Smooth muscle cell (in vitro differentiated cells): ENCODE measurements around the gene ZNF773. TPM values are rescaled to one million over a fixed set of nuclear protein-coding genes. Genes with fewer than 3 reads are reported as not detected.
"Not testable (repeated sequence)": the region's sequence is repeated elsewhere in the genome, so short reads cannot be mapped to it uniquely, and the experiment has no call there.

ENCODE experiments used
- DNase-seq: peaks from one replicate; lab custom pipeline; 2025; ENCODE audit not compliant: unreplicated experiment; lab: John Stamatoyannopoulos, UW
- H2AFZ ChIP-seq: fragments of 200-600 bp; sonication (generic); 2 replicates; pipeline ENCODE4 v1.6.0; 2016; ENCODE audit warnings: antibody characterized with exemption, low read depth, mild to moderate bottlenecking
- H3F3A ChIP-seq: fragments of 200-600 bp; sonication (generic); 2 replicates; pipeline ENCODE4 v1.6.0; 2017; ENCODE audit warnings: antibody characterized with exemption, low read depth
- H3K27ac ChIP-seq: fragments of 200-600 bp; sonication (generic); 2 replicates; pipeline ENCODE4 v1.5.1; 2016; ENCODE audit warnings: low read depth, mild to moderate bottlenecking
- H3K27me3 ChIP-seq: fragments of 200-600 bp; sonication (generic); 2 replicates; pipeline ENCODE4 v1.6.1; 2016; ENCODE audit warnings: low read depth, mild to moderate bottlenecking
- H3K36me3 ChIP-seq: fragments of 200-600 bp; sonication (generic); 2 replicates; pipeline ENCODE4 v1.5.1; 2016; ENCODE audit warnings: low read depth
- H3K4me1 ChIP-seq: fragments of 200-600 bp; sonication (generic); 2 replicates; pipeline ENCODE4 v1.5.1; 2016; ENCODE audit warnings: low read depth
- H3K4me2 ChIP-seq: fragments of 200-600 bp; sonication (generic); 2 replicates; pipeline ENCODE4 v1.6.0; 2016; ENCODE audit warnings: mild to moderate bottlenecking
- H3K4me3 ChIP-seq: fragments of 200-600 bp; sonication (generic); 2 replicates; pipeline ENCODE4 v1.5.1; 2016; ENCODE audit warnings: mild to moderate bottlenecking
- H3K79me2 ChIP-seq: fragments of 200-600 bp; sonication (generic); 2 replicates; pipeline ENCODE4 v1.6.0; 2016; ENCODE audit warnings: low read depth, mild to moderate bottlenecking
- H3K9ac ChIP-seq: fragments of 200-600 bp; sonication (generic); 2 replicates; pipeline ENCODE4 v1.6.0; 2016; ENCODE audit warnings: low read depth
- H3K9me3 ChIP-seq: fragments of 200-600 bp; sonication (generic); replicated peaks from 2 replicates; pipeline ENCODE4 v1.5.1; 2016; ENCODE audit warnings: low read depth
- H4K20me1 ChIP-seq: fragments of 200-600 bp; sonication (generic); 2 replicates; pipeline ENCODE4 v1.6.0; 2016; ENCODE audit warnings: low read depth
- CTCF ChIP-seq: fragments of 200-600 bp; sonication (generic); IDR thresholded peaks from 2 replicates; pipeline ENCODE4 v1.5.1; 2017; ENCODE audit warnings: borderline replicate concordance, mild to moderate bottlenecking, antibody characterized with exemption; ENCODE audit not compliant: insufficient read depth, poor library complexity, severe bottlenecking
- WGBS: methylation state at CpG from one replicate; pipeline ENCODE4 v1.1.7; 2016; ENCODE audit warnings: low lambda C conversion rate; 5-methylcytosine and 5-hydroxymethylcytosine counted together
- polyA plus RNA-seq: library from polyadenylated mRNA; unstranded; fragments of >200 nt; fragmentation: Nextera tagmentation; extraction: Ambion mirVana; gene quantifications from 2 replicates; pipeline ENCODE4 v1.2.1, GENCODE V29; 2016
- total RNA-seq: library from RNA; depleted of rRNA; stranded (reverse); fragments of >200 nt; gene quantifications from 2 replicates; pipeline ENCODE4 v1.2.3, GENCODE V29; 2014

ZNF773 gene
- total RNA-seq (7.9 and 17.2 TPM in 2 replicates), polyA plus RNA-seq (7.3 and 9.6 TPM in 2 replicates)

- Histone ChIP-seq H3K79me2 (peaks cover 29% of the 10 kb centered on the region), H3K9ac (peak within 1 kb of the TSS; percentile 86), H2AFZ (peak within 1 kb of the TSS; percentile 4), H3K4me3 (peak within 1 kb of the TSS; percentile 84), H3K4me2 (peak within 1 kb of the TSS; percentile 83)
- H3K4me1 ChIP-seq, H3K36me3 ChIP-seq, H4K20me1 ChIP-seq, H3K27me3 ChIP-seq, H3K9me3 ChIP-seq, H3K27ac ChIP-seq, H3F3A ChIP-seq: not testable (repeated sequence)
- WGBS, result under 1% methylated on average over 61 of the region's 69 CpGs
- DNase-seq, result peak; percentile 36
Measured at GRCh38 chr19:57499680-57500395, at the start of gene ZNF773. TSS of gene ZNF773 (plus strand) at chr19:57499938. CDS start at chr19:57500081, 143 bp downstream.

GRCh38 chr19:57452307-57452706 lies 47.4 kb upstream of the ZNF773 start:
- WGBS, result 100% methylated on average over 3 of the region's 3 CpGs
- no peak overlapping the region for H3K4me3 ChIP-seq

GRCh38 chr19:57465680-57466381 lies 33.9 kb upstream of the ZNF773 start:
- Histone ChIP-seq H3K27me3 (no peaks in the 10 kb centered on the region), H3K79me2 (peaks cover 15% of the 10 kb centered on the region), H4K20me1 (no peaks in the 10 kb centered on the region), H3K4me2 (no peak overlapping the region), H3K36me3 (peaks cover 38% of the 10 kb centered on the region), H3K4me3 (no peak overlapping the region), H3F3A (no peaks in the 10 kb centered on the region), H3K9me3 (peaks cover 41% of the 10 kb centered on the region), H3K9ac (no peak overlapping the region), H3K4me1 (no peaks in the 10 kb centered on the region), H3K27ac (no peak overlapping the region), H2AFZ (no peak overlapping the region)
- WGBS, result 96% methylated on average over 5 of the region's 5 CpGs
- no peak for TF ChIP-seq CTCF
- no peak for DNase-seq

More at GRCh38 chr19:57452307-57452706, 47.4 kb upstream of the ZNF773 start:
- Histone ChIP-seq H3K9ac (no peak overlapping the region), H3K4me1 (no peaks in the 10 kb centered on the region), H2AFZ (no peak overlapping the region), H4K20me1 (no peaks in the 10 kb centered on the region), H3K36me3 (no peaks in the 10 kb centered on the region), H3K4me2 (no peak overlapping the region), H3K27me3 (no peaks in the 10 kb centered on the region), H3K9me3 (no peaks in the 10 kb centered on the region), H3K79me2 (no peaks in the 10 kb centered on the region), H3F3A (no peaks in the 10 kb centered on the region), H3K27ac (no peak overlapping the region)
- no peak for TF ChIP-seq CTCF
- DNase-seq, result no peak

GRCh38 chr19:57466489-57466888 lies 33.2 kb upstream of the ZNF773 start:
- no peak for TF ChIP-seq CTCF
- H4K20me1 ChIP-seq, result no peaks in the 10 kb centered on the region
- H3K9ac ChIP-seq, result no peak overlapping the region
- peaks cover 48% of the 10 kb centered on the region for H3K9me3 ChIP-seq
- H3K4me2 ChIP-seq, result no peak overlapping the region
- peaks cover 15% of the 10 kb centered on the region for H3K79me2 ChIP-seq
- H3F3A ChIP-seq, result no peaks in the 10 kb centered on the region
- no peaks in the 10 kb centered on the region for H3K27me3 ChIP-seq
- H3K4me1 ChIP-seq, result no peaks in the 10 kb centered on the region
- peaks cover 44% of the 10 kb centered on the region for H3K36me3 ChIP-seq
- WGBS, result 98% methylated on average over 5 of the region's 5 CpGs
- H2AFZ ChIP-seq, result no peak overlapping the region
- DNase-seq, result no peak
- no peak overlapping the region for H3K4me3 ChIP-seq
- no peak overlapping the region for H3K27ac ChIP-seq
